Heart right ventricle (tissue), 16 donors: ENCODE results near the gene KLHDC8A. TPM values are rescaled to one million over a fixed set of nuclear protein-coding genes. Genes with fewer than 3 reads are reported as not detected.

Experiments
- ATAC-seq, 8 donors: fragments of 200-7000 bp; cut with Tn5 transposase; one replicate each; pipeline ENCODE4 v1.9.1; 2020; ENCODE audit warnings: mild to moderate bottlenecking in 8 of 8, moderate library complexity in 8 of 8, moderate number of reproducible peaks in 1 of 8
- DNase-seq, 2 donors: peaks; one replicate each; pipeline ENCODE4 v3.0.0-alpha.2; 2020
- H3K27ac ChIP-seq, 10 donors: fragments of 200-600 bp; sonication (generic) in 2 of 10; one replicate each; pipeline versions ENCODE4 v1.5.0 to v1.8.0; 2020 to 2022; ENCODE audit warnings: mild to moderate bottlenecking in 3 of 10
- H3K27me3 ChIP-seq, 7 donors: fragments of 200-600 bp; one replicate each; pipeline ENCODE4 v1.8.0; 2021 to 2022; ENCODE audit warnings: mild to moderate bottlenecking in 2 of 7
- H3K36me3 ChIP-seq, 9 donors: fragments of 200-600 bp; sonication (generic) in 1 of 9; one replicate each; pipeline versions ENCODE4 v1.5.0 to v1.8.0; 2020 to 2022; ENCODE audit warnings: mild to moderate bottlenecking in 2 of 9
- H3K4me1 ChIP-seq, 9 donors: fragments of 200-600 bp; sonication (generic) in 1 of 9; one replicate each; pipeline versions ENCODE4 v1.5.0 to v1.8.0; 2020 to 2022; ENCODE audit warnings: mild to moderate bottlenecking in 4 of 9
- H3K4me3 ChIP-seq, 10 donors: fragments of 200-600 bp; sonication (generic) in 2 of 10; one replicate each; pipeline versions ENCODE4 v1.5.0 to v1.8.0; 2020 to 2022; ENCODE audit warnings: mild to moderate bottlenecking in 7 of 10, moderate library complexity in 2 of 10
- H3K9me3 ChIP-seq, 11 donors: fragments of 200-600 bp in 10 of 11; sonication (generic) in 2 of 11; one replicate each; pipeline versions ENCODE4 v1.5.0 to v1.8.0; 2013 to 2022; ENCODE audit warnings: mild to moderate bottlenecking in 2 of 11, control low read depth in 1 of 11, moderate library complexity in 1 of 11
- WGBS, 2 donors: extraction: QIAGEN DNeasy Blood & Tissue Kit; methylation state at CpG; one replicate each; pipeline ENCODE4 v1.1.7; 2013; ENCODE audit warnings: inconsistent platforms in 1 of 2; 5-methylcytosine and 5-hydroxymethylcytosine counted together
- intact Hi-C, 10 donors: fragments of 100-400 bp; cut with DNase I; formaldehyde crosslinking; loops; one replicate each; pipeline versions ENCODE4 v1.11.1 to v1.14.2; 2022
- polyA plus RNA-seq, 2 donors: library from polyadenylated mRNA; stranded (reverse); fragments of 200-250 nt; gene quantifications; one replicate each; pipeline ENCODE4 v1.2.3, GENCODE V29; 2013
- total RNA-seq, 10 donors: library from RNA; stranded (reverse); fragmentation: NEBNext Ultra II Directional in 3 of 10; extraction: Animal tissue kit (Norgen Biotek cat#: 25700) in 3 of 10; gene quantifications; one replicate each; pipeline versions ENCODE4 v1.2.1 to v1.2.4, GENCODE V29; 2021 to 2023
- TF ChIP-seq, protein P1 (sequence below), 9 donors: fragments of 200-600 bp; sonication (generic) in 2 of 9; IDR thresholded peaks; one replicate each; pipeline versions ENCODE4 v1.5.0 to v1.8.0; 2021 to 2022; ENCODE audit warnings: antibody characterized with exemption in 9 of 9, mild to moderate bottlenecking in 5 of 9, moderate library complexity in 1 of 9
- donor health status: Arrhythmogenic right ventricular cardiomyopathy.
- donor health status: ischemic (EF 13 %, LVEDD 7.1; RV severe dilation, severe dysfunction).
- donor health status: healthy with polysubstance abuse.
- donor health status: DM: no; HTN: yes; CAD: no.
- donor health status: DM: no; HTN: no; CAD: no.
- donor health status: ischemic (EF 25% LVEDD 6.9; RV normal size, moderate dysfunction).
- donor health status: ischemic (EF 25% LVEDD 5.7; RV mildly dilated, moderate dysfunction).
- donor health status: healthy.
- donor health status: DM: yes; HTN: yes; CAD: no.
- donor health status: Ischemic cardiomyopathy.
- donor health status: ischemic (EF 35%, LVEDD 5.7; RV mildly dilated, moderate dysfunction).
- donor health status: nonischemic (EF 11% LVEDD 7.7; RV severe dilation, severe dysfunction).
- donor health status: DM: yes; HTN: yes; CAD: no.
- donor health status: PGD.
- donor health status: ischemic (EF 29% LVEDD 5.4; RV normal size, mild dysfunction).
- donor health status: nonischemic (EF 23%, LVEDD 6.1; RV moderate dilation, normal function).

KLHDC8A gene
- total and polyA plus RNA-seq, 12 donors, result 0.15 to 0.16 TPM; not detected in 10

DNA sequence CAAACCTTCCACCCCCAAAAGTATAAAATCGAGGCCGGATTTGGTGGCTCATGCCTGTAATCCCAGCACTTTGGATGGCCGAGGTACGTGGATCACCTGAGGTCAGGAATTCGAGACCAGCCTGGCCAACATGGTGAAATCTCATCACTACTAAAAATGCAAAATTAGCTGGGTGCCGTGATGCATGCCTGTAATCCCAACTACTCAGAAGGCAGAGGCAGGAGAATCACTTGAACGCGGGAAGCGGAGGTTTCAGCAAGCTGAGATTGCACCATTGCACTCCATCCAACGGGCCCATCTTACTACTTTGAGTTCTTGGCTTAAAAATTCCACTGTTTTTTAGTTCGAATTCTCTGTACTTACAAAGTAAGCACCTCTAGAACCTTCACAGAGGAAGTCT, 11.0 kb downstream of the KLHDC8A start:
- 86 to 89% methylated on average over 11 of the region's 11 CpGs for WGBS, 2 donors
- no peak overlapping the region for H3K4me3 ChIP-seq
- intact Hi-C loops, result no loop called here
- H3K9me3 ChIP-seq, result no peaks in the 10 kb centered on the region
- ATAC-seq, result no peak
- no peak for DNase-seq
- H3K27ac ChIP-seq, result no peak overlapping the region
- H3K36me3 ChIP-seq, result no peaks in the 10 kb centered on the region
- TF ChIP-seq, protein P1, sequence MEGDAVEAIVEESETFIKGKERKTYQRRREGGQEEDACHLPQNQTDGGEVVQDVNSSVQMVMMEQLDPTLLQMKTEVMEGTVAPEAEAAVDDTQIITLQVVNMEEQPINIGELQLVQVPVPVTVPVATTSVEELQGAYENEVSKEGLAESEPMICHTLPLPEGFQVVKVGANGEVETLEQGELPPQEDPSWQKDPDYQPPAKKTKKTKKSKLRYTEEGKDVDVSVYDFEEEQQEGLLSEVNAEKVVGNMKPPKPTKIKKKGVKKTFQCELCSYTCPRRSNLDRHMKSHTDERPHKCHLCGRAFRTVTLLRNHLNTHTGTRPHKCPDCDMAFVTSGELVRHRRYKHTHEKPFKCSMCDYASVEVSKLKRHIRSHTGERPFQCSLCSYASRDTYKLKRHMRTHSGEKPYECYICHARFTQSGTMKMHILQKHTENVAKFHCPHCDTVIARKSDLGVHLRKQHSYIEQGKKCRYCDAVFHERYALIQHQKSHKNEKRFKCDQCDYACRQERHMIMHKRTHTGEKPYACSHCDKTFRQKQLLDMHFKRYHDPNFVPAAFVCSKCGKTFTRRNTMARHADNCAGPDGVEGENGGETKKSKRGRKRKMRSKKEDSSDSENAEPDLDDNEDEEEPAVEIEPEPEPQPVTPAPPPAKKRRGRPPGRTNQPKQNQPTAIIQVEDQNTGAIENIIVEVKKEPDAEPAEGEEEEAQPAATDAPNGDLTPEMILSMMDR (IDR thresholded peaks at IDR 0.05), result no peak
- peaks cover 16 to 60% (median 51%) of the 10 kb centered on the region in 7 donors for H3K27me3 ChIP-seq
- peaks cover 3 to 25% (median 14%) of the 10 kb centered on the region in 9 donors for H3K4me1 ChIP-seq

- Histone ChIP-seq H3K4me3 (peak overlapping the region; percentile 12 to 48 (median 35)), H3K36me3 (no peaks in the 10 kb centered on the region), H3K4me1 (peaks cover 3 to 17% (median 14%) of the 10 kb centered on the region in 9 donors), H3K27ac (no peak overlapping the region), H3K27me3 (peaks cover 16 to 61% (median 50%) of the 10 kb centered on the region in 7 donors), H3K9me3 (no peaks in the 10 kb centered on the region)
- 10 to 11% methylated on average over 47 to 59 of the region's 59 CpGs for WGBS, 2 donors
- intact Hi-C loops, result no loop called here
- DNase-seq (no peak), ATAC-seq (peak in 6 of 8 donors; percentile 19 to 45 (median 38))
- TF ChIP-seq, protein P1 (IDR thresholded peaks at IDR 0.05), result no peak
Measured at GRCh38 chr1:205344066-205344928, 12.4 kb downstream of the KLHDC8A start.

DNA sequence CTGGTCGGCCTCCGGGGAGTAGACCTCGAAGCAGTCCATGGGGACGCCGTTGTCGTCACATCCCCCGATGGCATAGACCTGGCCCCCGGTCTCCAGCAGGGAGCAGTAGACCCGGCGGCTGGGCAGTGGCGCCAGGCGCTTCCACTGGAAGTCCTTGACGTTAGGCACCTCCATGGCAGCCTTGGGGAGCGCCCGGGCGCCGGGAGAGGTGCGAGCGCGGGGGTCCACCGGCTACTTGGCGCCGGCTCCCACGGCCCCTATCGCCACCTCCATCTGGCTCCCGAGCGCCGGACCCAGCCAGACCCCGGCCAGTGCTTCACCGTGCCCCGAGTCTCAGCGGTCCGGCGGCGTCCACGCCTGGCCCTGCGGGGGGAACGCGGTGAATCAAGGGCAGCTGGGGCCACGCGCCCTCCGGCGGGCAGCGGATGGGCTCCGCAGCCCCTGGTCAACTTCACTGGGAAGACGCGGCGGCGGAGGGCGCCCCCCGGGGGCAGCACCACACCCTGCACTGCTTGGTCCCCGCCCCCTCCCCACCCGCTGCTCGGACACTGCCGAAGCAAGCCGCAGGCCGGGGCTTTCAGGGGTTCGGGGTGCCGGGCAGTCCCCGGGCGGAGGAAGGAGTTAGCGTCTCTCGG, 13.2 kb downstream of the KLHDC8A start:
- peaks cover 16 to 64% (median 50%) of the 10 kb centered on the region in 7 donors for H3K27me3 ChIP-seq
- peak overlapping the region; percentile 12 to 48 (median 35) for H3K4me3 ChIP-seq
- no peak for DNase-seq
- ATAC-seq, result peak in 3 of 8 donors; percentile 20 to 49 (median 41)
- H3K27ac ChIP-seq, result no peak overlapping the region
- no peaks in the 10 kb centered on the region for H3K36me3 ChIP-seq
- WGBS, 2 donors, result 3% methylated on average over 60 to 63 of the region's 63 CpGs
- H3K9me3 ChIP-seq, result no peaks in the 10 kb centered on the region
- TF ChIP-seq, protein P1 (IDR thresholded peaks at IDR 0.05), result peak in 2 of 9 donors; percentile 9 to 21
- intact Hi-C loops, result no loop called here
- H3K4me1 ChIP-seq, result peaks cover 3 to 16% (median 14%) of the 10 kb centered on the region in 9 donors

DNA sequence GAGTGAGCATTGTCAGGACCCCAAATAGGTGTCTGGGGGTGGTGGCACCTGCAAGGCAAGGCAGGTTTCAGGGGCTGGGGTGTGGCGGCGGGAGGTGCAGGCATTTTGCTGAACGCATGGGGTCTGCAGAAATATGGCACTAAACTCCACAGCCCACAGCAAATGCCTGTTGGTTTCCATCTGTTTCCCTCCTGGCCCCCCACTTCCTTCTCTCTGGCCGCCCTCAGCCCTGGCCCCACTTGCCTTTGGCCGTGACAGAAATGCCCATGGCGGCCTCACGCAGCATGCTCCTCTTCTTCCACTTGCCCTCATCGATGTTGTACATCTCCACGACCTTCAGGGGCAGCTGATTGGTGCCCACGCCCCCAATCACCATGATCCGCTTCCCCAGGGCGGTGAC, 13.7 kb downstream of the KLHDC8A start:
- Histone ChIP-seq H3K27me3 (peaks cover 16 to 64% (median 50%) of the 10 kb centered on the region in 7 donors), H3K27ac (no peak overlapping the region), H3K4me1 (peaks cover 3 to 14% (median 13%) of the 10 kb centered on the region in 9 donors), H3K4me3 (peak overlapping the region in 1 of 10 donors; percentile 30), H3K9me3 (no peaks in the 10 kb centered on the region), H3K36me3 (no peaks in the 10 kb centered on the region)
- TF ChIP-seq, protein P1 (IDR thresholded peaks at IDR 0.05), result no peak
- intact Hi-C loops, result no loop called here
- ATAC-seq, result no peak
- WGBS, 2 donors, result 72 to 78% methylated on average over 12 of the region's 12 CpGs
- no peak for DNase-seq
